CD14-positive monocyte (primary cell): ENCODE data around the gene GALNT17. TPM values are rescaled to one million over a fixed set of nuclear protein-coding genes. Genes with fewer than 3 reads are reported as not detected.

Experiments used
- DNase-seq, 3 donors: peaks; one replicate each; pipeline ENCODE4 v3.0.0-alpha.2; 2011 to 2022
- H2AFZ ChIP-seq: 2 replicates; pipeline ENCODE4 v1.6.0; 2012; ENCODE audit warnings: mild to moderate bottlenecking, low read depth, low read length, inconsistent platforms; ENCODE audit not compliant: insufficient read depth, poor library complexity, severe bottlenecking
- H3K27ac ChIP-seq, 2 donors: 1 replicate in 1 of 2; 2 replicates in 1 of 2; pipeline ENCODE4 v1.5.1; 2012 to 2013; ENCODE audit warnings: low read length in 2 of 2, control low read depth in 1 of 2, inconsistent platforms in 1 of 2, low read depth in 1 of 2, mild to moderate bottlenecking in 1 of 2
- H3K27me3 ChIP-seq, 2 donors: one replicate each; pipeline versions ENCODE4 v1.6.0 to v1.6.1; 2011 to 2013; ENCODE audit warnings: low read length in 2 of 2; ENCODE audit not compliant: control insufficient read depth in 2 of 2, insufficient read depth in 2 of 2
- H3K36me3 ChIP-seq, 2 donors: replicated peaks in 1 of 2; 1 replicate in 1 of 2; 2 replicates in 1 of 2; pipeline versions ENCODE4 v1.5.1 to v1.6.1; 2012 to 2013; ENCODE audit warnings: low read length in 2 of 2, control low read depth in 1 of 2, inconsistent platforms in 1 of 2, mild to moderate bottlenecking in 1 of 2; ENCODE audit not compliant: insufficient read depth in 2 of 2, control insufficient read depth in 1 of 2
- H3K4me1 ChIP-seq, 2 donors: 1 replicate in 1 of 2; 2 replicates in 1 of 2; pipeline versions ENCODE4 v1.5.1 to v1.6.1; 2012 to 2013; ENCODE audit warnings: low read length in 2 of 2, control low read depth in 1 of 2, inconsistent platforms in 1 of 2, mild to moderate bottlenecking in 1 of 2, moderate library complexity in 1 of 2; ENCODE audit not compliant: insufficient read depth in 2 of 2, control insufficient read depth in 1 of 2
- H3K4me2 ChIP-seq: replicated peaks from 2 replicates; pipeline ENCODE3; 2012; ENCODE audit warnings: low read length, moderate library complexity, mild to moderate bottlenecking; ENCODE audit not compliant: poor library complexity, severe bottlenecking; ENCODE audit errors: extremely low read depth
- H3K4me3 ChIP-seq, 3 experiments: fragments of 200-600 bp in 1 of 3; sonication (generic) in 1 of 3; replicated peaks in 1 of 3; 1 replicate in 2 of 3; 2 replicates in 1 of 3; pipeline ENCODE4 v1.5.1; 2011 to 2013; ENCODE audit warnings: low read length in 3 of 3, mild to moderate bottlenecking in 3 of 3, control low read depth in 2 of 3, low read depth in 2 of 3, inconsistent platforms in 1 of 3, moderate library complexity in 1 of 3
- H3K79me2 ChIP-seq: 2 replicates; pipeline ENCODE4 v1.6.0; 2012; ENCODE audit warnings: mild to moderate bottlenecking, control low read depth, inconsistent platforms, low read length, moderate library complexity; ENCODE audit not compliant: insufficient read depth
- H3K9ac ChIP-seq: 2 replicates; pipeline ENCODE4 v1.6.0; 2017; ENCODE audit warnings: low read length, mild to moderate bottlenecking; ENCODE audit not compliant: insufficient read depth, poor library complexity, severe bottlenecking
- H3K9me3 ChIP-seq, 2 donors: replicated peaks in 1 of 2; 1 replicate in 1 of 2; 2 replicates in 1 of 2; pipeline versions ENCODE4 v1.5.1 to v1.6.1; 2012 to 2013; ENCODE audit warnings: low read length in 2 of 2, control low read depth in 1 of 2; ENCODE audit not compliant: control insufficient read depth in 1 of 2, insufficient read depth in 1 of 2
- H4K20me1 ChIP-seq: 2 replicates; pipeline ENCODE4 v1.6.0; 2012; ENCODE audit warnings: mild to moderate bottlenecking, low read length, control low read depth, moderate library complexity; ENCODE audit not compliant: insufficient read depth
- H3K27ac Mint-ChIP-seq, 7 donors: one replicate each; pipeline ENCODE4 v1.8.0; 2020; ENCODE audit warnings: mild to moderate bottlenecking in 7 of 7, mixed read lengths in 7 of 7, moderate library complexity in 6 of 7, inconsistent platforms in 2 of 7
- H3K27me3 Mint-ChIP-seq, 3 donors: one replicate each; pipeline ENCODE4 v1.8.0; 2021 to 2022; ENCODE audit warnings: low read depth in 3 of 3, mild to moderate bottlenecking in 3 of 3, mixed read lengths in 3 of 3, moderate library complexity in 3 of 3, inconsistent platforms in 1 of 3
- H3K36me3 Mint-ChIP-seq, 2 donors: one replicate each; pipeline ENCODE4 v1.8.0; 2020; ENCODE audit warnings: mixed read lengths in 2 of 2, inconsistent platforms in 1 of 2, mild to moderate bottlenecking in 1 of 2
- H3K4me1 Mint-ChIP-seq: one replicate; pipeline ENCODE4 v1.8.0; 2020; ENCODE audit warnings: mild to moderate bottlenecking, mixed read lengths
- H3K4me3 Mint-ChIP-seq, 2 donors: one replicate each; pipeline ENCODE4 v1.8.0; 2020; ENCODE audit warnings: mild to moderate bottlenecking in 2 of 2, mixed read lengths in 2 of 2, moderate library complexity in 1 of 2
- H3K9me3 Mint-ChIP-seq, 7 donors: one replicate each; pipeline ENCODE4 v1.8.0; 2020 to 2022; ENCODE audit warnings: mixed read lengths in 7 of 7, mild to moderate bottlenecking in 6 of 7, moderate library complexity in 6 of 7, inconsistent platforms in 2 of 7
- WGBS: methylation state at CpG from one replicate; pipeline ENCODE4 v1.1.5; 2013; ENCODE audit warnings: missing lambda C conversion rate; ENCODE audit not compliant: insufficient coverage; 5-methylcytosine and 5-hydroxymethylcytosine counted together
- intact Hi-C, 2 donors: fragments of 100-400 bp; cut with micrococcal nuclease; formaldehyde crosslinking; loops; one replicate each; pipeline versions ENCODE4 v1.15.0 to v1.15.1; 2023
- polyA plus RNA-seq, 3 donors: library from polyadenylated mRNA; depleted of rRNA in 1 of 3; unstranded in 2 of 3; stranded (reverse) in 1 of 3; fragments of 300-500 nt in 2 of 3; fragments of >200 nt in 1 of 3; fragmentation: Illumina TruSeq in 2 of 3; gene quantifications; 1 replicate in 2 of 3; 2 replicates in 1 of 3; pipeline ENCODE4 v1.2.3, GENCODE V29; 2012 to 2021
- TF ChIP-seq, protein P1 (sequence below): fragments of 200-600 bp; IDR thresholded peaks from one replicate; pipeline ENCODE4 v1.8.0; 2022; ENCODE audit warnings: antibody characterized with exemption, mild to moderate bottlenecking

Gene GALNT17
- polyA plus RNA-seq, 3 donors, result not detected

DNA sequence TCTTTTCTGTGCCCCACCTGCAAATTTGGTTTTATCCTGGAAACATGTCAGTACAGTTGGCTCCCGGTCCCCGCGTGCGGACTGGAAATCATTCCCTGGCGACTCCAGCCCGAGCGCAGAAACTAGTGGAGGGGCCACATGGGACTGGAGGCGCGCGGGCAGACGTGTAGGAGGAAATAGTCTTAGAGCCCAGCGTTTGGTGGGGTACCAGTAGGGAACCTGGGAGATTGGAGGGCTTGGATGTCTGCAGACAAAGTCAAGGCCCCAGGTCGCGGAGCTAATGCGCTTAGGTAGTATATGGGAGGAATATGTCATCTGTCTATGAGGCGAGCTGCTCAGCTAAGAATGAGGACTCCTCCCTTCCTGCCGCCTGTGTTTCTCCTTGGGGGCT, 1.3 kb downstream of the GALNT17 start:
- no peak overlapping the region for H3K27ac ChIP-seq
- H4K20me1 ChIP-seq, result no peaks in the 10 kb centered on the region
- H3K9ac ChIP-seq, result no peak overlapping the region
- Mint-ChIP-seq H3K4me1 (no peaks in the 10 kb centered on the region), H3K36me3 (no peaks in the 10 kb centered on the region), H3K4me3 (peak overlapping the region in 1 of 2 donors; percentile 81), H3K9me3 (peaks cover 0 to 12% (median 11%) of the 10 kb centered on the region in 7 donors), H3K27me3 (peaks cover 33 to 48% (median 40%) of the 10 kb centered on the region in 3 donors), H3K27ac (peak overlapping the region in 1 of 7 donors; percentile 61)
- no peak overlapping the region for H3K4me2 ChIP-seq
- peaks cover 13 to 34% of the 10 kb centered on the region in 2 donors for H3K27me3 ChIP-seq
- TF ChIP-seq, protein P1, sequence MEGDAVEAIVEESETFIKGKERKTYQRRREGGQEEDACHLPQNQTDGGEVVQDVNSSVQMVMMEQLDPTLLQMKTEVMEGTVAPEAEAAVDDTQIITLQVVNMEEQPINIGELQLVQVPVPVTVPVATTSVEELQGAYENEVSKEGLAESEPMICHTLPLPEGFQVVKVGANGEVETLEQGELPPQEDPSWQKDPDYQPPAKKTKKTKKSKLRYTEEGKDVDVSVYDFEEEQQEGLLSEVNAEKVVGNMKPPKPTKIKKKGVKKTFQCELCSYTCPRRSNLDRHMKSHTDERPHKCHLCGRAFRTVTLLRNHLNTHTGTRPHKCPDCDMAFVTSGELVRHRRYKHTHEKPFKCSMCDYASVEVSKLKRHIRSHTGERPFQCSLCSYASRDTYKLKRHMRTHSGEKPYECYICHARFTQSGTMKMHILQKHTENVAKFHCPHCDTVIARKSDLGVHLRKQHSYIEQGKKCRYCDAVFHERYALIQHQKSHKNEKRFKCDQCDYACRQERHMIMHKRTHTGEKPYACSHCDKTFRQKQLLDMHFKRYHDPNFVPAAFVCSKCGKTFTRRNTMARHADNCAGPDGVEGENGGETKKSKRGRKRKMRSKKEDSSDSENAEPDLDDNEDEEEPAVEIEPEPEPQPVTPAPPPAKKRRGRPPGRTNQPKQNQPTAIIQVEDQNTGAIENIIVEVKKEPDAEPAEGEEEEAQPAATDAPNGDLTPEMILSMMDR, result no peak
- H3K4me3 ChIP-seq, result no peak overlapping the region
- peaks cover 4% of the 10 kb centered on the region in 2 donors for H3K9me3 ChIP-seq
- H3K79me2 ChIP-seq, result no peaks in the 10 kb centered on the region
- no peak for DNase-seq
- no peaks in the 10 kb centered on the region for H3K4me1 ChIP-seq
- intact Hi-C loops, result no loop called here
- H2AFZ ChIP-seq, result no peak overlapping the region
- no peaks in the 10 kb centered on the region for H3K36me3 ChIP-seq
- WGBS, result 14% methylated on average over 16 of the region's 17 CpGs

DNA sequence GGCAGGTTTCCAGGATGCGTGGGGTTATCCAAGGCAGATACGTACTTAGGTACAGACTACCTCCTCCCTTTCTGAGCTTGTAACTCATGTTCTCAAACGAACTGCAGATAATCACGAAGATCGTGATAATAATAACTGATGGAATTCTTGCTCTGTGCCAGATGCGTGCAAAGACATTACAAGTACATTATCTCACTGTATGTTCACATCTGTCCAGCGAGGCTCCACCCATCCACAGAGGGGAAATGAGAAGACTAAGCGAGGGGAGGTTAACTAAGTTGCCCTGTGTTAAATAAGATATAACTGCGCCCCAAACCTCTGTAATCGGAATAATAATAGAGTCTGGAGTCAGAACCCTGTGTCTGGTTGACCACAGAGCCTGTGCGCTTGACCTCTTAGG, 1.9 kb downstream of the GALNT17 start:
- 88% methylated on average over 9 of the region's 11 CpGs for WGBS
- no peak for DNase-seq
- Mint-ChIP-seq H3K4me3 (peak overlapping the region in 1 of 2 donors; percentile 13), H3K27me3 (peaks cover 33 to 44% (median 40%) of the 10 kb centered on the region in 3 donors), H3K9me3 (peaks cover 0 to 12% (median 10%) of the 10 kb centered on the region in 7 donors), H3K36me3 (no peaks in the 10 kb centered on the region), H3K4me1 (no peaks in the 10 kb centered on the region), H3K27ac (no peak overlapping the region)
- no peaks in the 10 kb centered on the region for H4K20me1 ChIP-seq
- H3K27ac ChIP-seq, result no peak overlapping the region
- no peak overlapping the region for H2AFZ ChIP-seq
- no peak overlapping the region for H3K9ac ChIP-seq
- no peak overlapping the region for H3K4me3 ChIP-seq
- TF ChIP-seq, protein P1, result no peak
- intact Hi-C loops, result no loop called here
- peaks cover 13 to 34% of the 10 kb centered on the region in 2 donors for H3K27me3 ChIP-seq
- peaks cover 4% of the 10 kb centered on the region in 2 donors for H3K9me3 ChIP-seq
- no peaks in the 10 kb centered on the region for H3K36me3 ChIP-seq
- H3K79me2 ChIP-seq, result no peaks in the 10 kb centered on the region
- no peak overlapping the region for H3K4me2 ChIP-seq
- H3K4me1 ChIP-seq, result no peaks in the 10 kb centered on the region
